NCI-H345 treated with DMSO at 0.1 percent for 48 hours (cell line): ENCODE results near the gene DMAP1.

Experiments used
- DNase-seq: peaks from one replicate; lab custom pipeline; 2025; ENCODE audit not compliant: unreplicated experiment; lab: John Stamatoyannopoulos, UW

DMAP1 gene

DNA sequence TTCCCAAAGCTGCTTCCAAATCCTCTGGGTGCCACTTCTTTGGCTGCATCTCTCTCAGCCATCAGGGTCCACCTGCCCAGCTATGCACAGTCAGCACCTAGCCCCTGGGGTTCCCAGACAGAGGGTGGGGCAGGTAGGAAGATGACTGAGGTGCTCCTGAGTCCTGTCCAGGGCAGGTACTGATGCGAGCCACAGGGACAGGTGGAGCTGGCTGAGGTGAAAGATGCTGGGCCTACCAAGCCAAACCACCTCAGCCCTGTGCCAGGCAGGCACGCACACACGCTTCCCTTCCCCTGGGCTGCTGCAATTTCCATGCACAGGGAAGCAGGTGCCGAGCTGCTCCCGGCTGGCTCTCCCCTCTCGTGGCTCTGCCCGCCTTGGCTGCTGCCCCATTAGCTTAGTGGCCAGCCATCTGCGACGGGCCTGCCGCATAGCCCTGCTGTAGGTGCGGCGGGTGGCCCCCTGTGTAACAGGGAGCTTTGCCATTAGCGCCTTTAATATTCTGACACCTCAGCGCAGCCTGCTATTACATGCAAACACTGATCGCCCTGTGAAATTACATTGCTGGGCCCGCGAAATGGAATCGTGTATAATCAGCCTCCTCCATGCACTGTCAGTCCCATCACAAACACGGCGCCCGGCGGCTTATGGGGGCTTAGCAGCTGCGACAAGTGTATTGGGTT, 38.9 kb downstream of the DMAP1 start:
- no peak for DNase-seq

DNA sequence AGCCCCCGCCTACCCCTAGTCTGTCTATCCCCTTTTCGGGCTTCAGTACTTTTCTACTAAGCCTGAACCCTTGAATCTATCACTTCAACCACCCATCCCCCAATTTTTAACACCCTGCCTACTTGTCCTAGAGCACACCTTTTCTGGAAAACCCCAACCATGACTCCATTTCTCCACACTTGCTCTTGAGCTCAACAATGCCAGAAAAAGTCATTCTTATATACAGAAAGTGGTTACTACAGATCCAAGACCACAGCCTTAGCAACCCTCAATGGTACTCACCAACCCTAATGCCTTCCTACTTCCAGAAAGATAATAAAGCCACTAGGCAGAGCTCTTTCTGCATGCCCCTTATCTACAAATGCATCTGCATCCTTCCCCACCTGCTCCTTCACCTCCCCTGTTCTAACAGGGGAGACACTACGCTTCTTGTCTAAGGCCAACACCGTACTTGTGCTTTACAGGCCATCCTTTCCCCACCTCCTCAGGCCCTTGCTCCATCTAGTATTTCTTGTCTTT, 41.2 kb downstream of the DMAP1 start:
- no peak for DNase-seq

DNA sequence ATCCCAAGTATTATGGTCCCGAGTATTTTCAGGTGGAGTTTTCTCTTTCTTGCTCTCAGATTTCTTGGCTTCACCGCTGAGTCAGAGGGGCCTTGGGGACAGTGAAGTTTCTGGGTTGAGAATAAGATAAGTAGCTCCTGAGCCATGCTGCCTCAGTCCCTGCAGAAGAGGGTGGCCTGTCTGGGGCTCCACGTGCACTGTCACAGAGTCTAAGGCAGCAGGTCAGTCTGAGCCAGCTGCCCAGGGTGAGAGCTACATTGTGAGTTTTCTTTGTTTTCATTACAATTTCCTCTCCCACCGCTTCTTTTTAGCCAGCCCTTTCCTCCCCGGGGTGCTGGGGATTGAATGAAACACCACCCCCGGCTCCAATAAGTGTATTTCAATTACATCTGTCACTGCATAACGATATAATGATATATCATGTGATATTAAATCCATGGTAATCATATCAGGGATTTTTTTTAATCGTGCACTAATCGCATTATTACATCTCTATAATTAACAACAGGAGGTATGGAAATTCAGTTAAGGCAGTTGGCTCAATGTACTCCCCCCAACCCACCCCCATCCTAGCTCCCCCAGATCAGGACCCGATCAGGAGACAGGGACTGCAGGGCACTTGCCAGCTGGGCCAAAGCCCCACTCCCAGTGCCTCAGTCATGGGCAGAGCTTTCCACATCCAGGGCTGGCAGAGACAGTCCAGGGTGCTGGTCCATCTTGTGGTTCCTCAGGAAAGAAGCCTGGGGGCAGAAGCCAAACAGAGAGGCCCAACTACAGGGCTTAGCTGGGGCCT, 43.7 kb downstream of the DMAP1 start:
- no peak for DNase-seq

DNA sequence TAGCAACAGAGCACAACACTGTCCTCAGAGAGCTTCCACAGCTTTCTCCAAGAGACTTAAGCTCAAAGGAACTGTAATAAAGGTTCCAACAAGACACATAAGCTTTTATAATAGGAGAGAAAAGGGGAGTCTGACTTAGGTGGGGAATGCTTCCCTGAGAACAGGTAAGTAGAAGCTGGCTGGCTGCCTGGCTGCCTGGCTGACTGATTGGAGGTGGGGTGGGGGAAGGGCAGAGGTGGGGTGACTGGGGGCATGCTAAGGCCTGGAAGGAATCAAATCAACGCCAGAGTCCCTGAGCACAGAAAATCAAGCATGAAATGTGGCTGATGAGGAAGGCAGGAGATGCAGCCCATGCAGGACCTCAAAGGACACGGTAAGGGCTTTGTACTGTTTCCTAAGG, 45.8 kb downstream of the DMAP1 start:
- DNase-seq = no peak

DNA sequence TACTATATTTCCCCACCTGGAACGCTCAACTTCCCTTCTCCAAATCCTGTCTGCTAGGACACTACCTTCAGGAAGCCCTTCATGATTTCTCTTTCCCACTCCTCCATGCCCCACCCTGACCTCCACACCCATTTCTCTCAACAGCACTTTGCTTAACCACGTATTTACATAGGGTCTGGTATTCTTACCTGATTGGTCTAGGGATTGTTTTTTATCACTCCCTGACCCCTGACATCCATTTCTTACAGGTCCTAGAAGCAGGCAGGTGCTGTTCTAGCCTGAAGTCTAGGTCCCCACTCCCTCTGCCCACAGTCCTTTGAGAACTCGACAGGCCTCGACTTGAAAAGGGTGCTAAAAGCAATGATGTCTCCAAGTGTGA, 47.5 kb downstream of the DMAP1 start:
- DNase-seq = no peak

DNA sequence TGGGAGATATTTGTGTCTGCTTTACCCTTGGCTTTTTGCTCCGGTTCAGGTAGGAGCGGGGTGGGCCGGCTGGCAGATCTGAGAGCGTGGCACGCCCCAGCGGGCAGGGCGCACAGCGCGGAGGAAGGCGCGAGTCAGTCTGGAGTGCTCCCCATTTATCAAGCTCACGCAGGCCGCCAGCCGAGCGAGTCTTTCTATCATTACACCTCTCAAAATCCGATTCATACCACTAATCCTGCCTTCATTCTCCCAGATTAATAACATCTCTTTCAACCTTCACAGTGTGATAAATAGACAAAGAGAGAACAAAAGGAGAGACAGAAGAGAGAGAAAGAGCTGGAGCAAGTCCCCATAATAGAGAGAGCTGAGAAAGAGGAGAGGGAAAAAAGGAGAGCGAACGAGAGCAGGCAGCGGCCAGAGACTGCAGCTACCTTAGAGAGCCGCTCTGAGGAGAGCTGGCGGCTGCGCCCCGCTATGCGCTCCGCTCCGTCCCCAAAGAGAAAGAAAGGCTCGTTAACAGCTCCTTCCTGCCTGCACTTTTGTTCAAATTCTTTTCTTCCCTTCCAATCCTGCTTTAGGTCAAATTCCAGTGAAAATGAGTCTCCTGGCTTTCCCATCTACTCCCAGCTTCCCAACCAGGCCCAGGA, 48.0 kb downstream of the DMAP1 start:
- DNase-seq = no peak

DNA sequence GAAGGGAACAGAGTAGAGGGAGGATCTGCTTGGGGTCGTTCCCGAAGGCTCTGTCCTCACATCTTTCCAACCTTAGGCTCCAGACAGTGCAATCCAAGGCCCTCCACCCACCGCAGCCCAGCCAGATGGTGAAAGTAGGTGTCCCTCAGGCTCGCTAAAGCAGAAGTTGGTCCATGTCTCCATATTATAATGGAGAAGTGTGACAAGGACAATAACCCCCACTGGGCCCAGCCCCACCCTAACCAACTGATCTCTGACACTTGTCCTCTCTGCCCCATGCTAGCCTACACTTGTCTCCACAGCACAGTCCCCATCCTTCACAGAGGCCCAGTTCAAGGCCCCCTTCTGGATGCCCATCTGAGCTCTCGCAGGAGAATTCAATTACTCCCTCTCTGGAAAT, 48.7 kb downstream of the DMAP1 start:
- DNase-seq = no peak

DNA sequence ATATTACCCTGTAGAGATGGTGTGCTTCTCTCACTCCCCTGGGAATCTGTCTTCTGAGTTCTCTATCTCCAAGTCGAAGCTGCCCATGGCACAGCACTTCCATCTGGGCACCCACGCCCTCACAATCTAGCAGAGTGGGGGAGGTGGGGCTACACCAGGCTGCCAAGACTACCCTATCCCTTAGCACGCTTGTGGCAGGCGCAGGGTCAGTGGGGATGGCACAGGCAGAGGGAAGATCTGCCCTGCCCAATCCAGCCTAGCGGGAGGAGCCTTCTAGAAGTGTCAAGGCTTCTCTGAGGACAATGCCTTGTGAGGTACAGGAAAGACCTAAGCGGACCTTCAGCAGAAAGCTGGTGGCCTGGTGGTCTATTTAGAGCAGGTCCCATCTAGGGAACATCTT, 49.1 kb downstream of the DMAP1 start:
- no peak for DNase-seq

DNA sequence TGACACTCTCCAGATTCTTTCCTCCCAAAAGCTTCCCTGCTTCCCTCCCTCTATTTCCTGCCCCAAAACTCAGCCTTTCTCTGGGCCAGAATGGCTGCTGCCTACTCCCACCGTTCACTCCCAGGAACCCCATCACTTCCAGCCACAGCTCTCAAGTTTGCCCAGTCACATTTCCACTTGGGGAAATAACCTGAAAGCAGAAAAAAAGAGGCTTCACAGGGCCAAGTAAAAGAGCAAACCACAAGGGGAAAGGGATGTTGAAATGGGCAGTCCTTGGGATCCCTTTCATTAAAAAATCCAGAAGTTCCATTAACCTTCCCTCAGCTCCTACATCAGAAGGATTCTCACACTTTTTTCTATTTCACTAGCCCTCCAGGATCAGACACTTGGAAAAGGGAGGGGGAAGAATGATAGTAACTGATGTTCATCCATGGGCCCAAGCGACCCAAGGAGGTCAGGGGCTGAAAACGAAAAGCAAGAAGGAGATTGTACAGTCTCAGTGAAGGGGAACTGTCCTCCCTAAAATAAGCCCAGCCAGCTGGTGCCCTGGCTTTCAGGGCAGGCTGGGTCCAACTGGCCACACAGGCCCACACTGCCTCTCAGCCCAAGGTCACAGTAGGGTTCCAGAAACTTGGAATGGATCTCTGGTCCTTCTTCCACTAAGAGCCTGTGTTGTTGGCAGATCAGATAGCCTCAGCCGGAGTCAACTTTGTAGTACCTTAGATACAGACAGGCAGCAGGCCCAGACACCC, 49.7 kb downstream of the DMAP1 start:
- DNase-seq = no peak

DNA sequence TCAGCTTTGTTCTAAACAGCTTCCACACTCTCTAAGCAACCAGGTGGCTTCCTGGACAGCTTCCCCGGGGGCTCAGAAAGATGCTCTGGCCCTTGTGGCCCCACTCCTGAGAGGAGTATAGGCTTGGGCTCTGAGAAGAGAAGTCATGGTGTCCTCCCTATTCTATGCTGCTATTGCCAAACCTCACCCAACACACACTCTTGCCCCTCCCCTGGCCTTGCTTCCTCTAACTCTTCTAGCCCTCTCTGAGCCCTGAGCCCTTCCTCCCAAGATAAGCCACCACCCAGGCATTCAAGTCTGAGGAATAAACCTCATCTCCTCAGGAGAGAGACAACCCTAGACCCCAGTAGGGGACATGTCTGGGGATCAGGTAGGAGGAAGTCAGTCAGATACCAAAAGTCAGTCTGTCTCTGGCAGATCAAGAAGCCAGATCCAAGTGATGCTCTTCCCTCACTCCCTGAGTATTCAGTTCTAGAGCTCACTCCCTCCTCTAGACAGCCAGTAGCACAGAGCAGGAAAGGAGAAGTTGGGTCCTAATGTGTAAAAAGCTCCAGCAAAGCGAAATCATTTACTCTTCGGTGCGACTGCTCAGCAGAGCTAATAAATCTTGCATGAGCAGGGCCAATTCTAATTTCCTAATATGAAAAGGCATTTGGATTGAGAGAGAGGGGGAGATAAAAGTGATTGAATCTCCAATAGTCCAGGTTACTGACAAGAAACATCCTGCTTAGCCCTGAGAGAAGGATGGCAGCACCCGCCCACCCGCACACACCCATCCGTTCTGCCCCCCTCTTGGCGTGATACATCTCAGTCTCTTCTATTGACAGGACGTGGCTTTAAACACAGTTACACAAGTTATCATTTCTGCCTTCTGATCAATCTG, 50.5 kb downstream of the DMAP1 start:
- no peak for DNase-seq

DNA sequence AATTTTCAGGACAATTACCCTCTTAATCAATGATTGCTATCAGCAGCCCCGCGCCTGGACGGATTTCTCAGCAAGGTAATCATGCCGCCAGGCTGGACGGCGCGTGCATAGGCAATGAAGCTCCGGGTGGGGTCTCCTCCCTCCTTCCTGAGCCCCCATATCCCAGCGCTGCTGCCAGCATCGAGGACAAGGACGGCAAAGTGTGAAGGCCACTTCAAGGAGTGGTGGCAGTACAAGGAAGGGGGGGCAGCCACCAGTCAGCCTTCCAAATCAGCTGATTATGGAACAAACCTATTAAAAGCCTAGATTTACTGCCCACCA, 51.1 kb downstream of the DMAP1 start:
- no peak for DNase-seq

DNA sequence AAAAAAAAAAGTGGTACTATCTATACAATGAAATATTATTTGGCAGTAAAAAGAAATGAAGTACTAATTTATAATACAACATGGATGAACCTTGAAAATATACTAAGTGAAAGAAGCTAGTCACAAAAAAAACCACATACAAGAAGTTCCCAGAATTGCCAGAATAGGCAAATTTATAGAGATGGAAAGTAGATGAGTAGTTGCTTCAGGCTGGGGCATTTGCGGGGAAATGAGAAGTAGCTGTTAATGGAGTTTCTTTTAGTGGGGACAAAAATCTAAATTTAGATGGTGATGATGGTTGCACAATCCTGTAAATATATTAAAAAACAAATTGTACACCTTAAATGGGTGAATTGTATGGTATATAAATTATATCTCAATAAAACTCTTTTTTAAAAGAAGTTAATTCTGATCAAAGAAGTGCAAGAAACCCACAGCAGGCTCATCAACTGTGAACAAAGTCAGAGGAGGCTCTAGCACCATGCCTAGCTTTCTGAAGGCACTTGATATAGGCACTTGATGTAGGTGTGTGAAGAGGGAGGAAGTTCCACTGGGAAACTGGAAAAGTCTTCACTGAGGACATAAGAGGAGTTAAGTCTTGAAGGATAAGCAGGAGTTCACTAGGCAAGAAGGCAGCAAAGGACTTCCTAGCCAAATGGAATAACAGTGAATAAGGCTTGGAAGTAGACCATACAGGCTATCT, 52.5 kb downstream of the DMAP1 start:
- no peak for DNase-seq

DNA sequence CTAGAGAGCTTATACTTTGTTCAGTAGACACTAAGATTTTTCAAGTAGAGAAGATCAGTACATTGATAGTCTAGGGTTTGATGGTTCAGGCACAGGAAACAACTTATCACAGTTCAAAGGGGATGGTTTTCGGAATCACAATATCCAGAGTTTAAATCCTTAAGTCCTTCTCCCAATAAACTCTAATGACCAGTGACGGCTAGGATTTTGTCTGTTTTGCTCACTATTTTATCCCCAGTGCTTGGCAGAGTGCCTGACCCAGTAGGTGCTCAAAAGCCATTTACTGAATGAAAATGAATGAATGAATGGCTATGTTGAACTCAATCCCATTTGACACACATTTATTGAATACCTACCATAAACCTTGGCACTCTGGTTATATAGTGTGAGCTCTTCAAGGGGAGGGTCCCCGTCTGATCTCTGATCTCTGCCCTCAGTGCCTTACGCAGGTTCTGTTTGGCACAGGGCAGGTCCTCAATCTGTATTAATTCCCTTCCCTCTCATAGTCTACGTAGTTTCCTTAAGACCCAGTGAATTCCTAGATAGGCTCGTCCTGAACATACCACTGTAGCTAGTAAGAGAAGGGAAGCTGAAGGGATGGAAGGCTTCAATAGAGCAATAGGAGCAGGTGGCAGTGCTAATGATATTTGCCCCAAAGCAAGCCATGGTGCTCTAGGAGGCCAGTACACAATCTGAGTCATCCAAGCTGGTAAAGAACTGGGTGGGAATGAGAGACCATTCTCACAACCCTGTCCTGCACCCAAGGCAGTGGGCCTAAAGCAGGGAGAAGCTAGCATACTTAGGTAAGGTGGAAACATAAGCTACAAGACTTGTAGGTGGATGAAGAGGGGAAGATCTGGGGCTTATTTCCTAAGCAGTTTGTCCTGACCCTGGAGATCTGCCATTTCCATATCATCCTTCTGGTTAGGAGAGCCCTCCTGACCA, 53.4 kb downstream of the DMAP1 start:
- no peak for DNase-seq

DNA sequence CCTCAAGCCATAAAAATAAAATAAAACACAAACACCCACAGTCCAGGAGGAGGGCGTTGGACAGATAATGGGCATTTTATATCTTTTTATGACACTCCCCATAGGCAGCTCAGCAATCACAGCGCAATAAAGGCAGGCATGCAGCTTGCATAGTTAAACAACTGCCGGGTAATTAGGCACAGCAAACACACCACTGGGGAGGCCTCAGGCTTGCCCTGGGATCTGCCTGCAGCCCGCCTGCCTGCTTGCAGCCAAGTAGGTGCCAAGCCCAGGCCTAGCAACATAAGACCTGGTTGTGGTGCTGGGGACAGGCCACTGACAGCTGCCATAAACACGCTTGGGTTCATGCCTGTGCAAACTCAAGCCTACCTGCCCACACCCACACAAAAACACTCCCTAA, 54.2 kb downstream of the DMAP1 start:
- DNase-seq = no peak

DNA sequence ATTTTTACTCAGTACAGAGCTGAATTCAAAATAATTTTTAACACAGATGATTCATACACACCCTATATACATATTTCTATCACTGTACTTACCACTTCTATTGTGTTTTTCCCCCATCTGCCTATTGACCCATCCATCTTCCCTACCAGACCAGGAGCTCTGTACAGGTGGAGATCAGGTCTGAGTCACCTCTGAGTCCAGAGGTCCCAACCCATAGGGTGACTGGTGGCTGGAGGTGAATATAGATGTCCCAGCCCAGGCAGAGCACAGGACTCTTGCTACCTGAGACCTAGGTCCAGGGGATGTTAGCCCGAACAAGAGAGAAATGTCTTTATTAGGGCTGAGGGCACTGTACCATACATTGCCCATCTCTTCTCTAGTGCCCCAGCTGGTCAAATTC, 54.8 kb downstream of the DMAP1 start:
- DNase-seq = no peak
